A549 treated with dexamethasone at 1 μM for 4 hours (cell line): Measurements from ENCODE around the gene TFPI2. TPM values are rescaled to one million over a fixed set of nuclear protein-coding genes. Genes with fewer than 3 reads are reported as not detected.

Source experiments
- total RNA-seq: library from RNA; stranded (reverse); fragments of 200-300 nt; extraction: Qiagen RNA extraction; gene quantifications from 5 replicates; pipeline ENCODE4 v1.2.3, GENCODE V29; 2022

Gene TFPI2, protein sequence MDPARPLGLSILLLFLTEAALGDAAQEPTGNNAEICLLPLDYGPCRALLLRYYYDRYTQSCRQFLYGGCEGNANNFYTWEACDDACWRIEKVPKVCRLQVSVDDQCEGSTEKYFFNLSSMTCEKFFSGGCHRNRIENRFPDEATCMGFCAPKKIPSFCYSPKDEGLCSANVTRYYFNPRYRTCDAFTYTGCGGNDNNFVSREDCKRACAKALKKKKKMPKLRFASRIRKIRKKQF
- total RNA-seq, result 220 to 251 TPM (median 238 TPM) in 5 replicates

DNA sequence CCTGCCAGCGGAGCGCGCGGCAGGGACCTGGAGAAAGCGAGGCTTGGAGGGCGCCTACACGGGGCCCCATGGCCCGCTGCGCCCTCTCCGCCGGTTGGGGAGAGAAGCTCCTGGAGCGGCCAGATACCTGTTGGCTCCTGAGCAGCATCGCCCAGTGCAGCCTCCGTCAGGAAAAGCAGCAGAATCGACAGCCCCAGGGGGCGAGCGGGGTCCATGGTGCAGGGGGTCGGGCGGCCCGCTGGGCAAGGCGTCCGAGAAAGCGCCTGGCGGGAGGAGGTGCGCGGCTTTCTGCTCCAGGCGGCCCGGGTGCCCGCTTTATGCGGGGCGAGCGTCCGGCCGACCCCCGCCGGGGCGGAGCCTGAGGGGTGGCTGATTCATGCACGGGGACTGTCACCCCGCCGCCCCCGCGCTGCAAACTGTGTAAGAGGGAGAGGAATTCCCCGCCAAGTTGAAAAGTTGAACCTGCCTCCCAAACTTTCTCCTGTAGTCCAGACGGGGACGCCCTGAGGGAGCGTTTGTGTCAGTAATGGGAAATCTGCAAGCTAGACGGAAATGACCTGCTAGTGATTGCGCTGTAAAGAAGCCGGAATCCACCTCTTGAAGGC is at the start of gene TFPI2:
Gene TFPI2 (minus strand): TSS at position 290 of the 605 bp plus-strand sequence. CDS start 75 bp downstream, at position 215.

DNA sequence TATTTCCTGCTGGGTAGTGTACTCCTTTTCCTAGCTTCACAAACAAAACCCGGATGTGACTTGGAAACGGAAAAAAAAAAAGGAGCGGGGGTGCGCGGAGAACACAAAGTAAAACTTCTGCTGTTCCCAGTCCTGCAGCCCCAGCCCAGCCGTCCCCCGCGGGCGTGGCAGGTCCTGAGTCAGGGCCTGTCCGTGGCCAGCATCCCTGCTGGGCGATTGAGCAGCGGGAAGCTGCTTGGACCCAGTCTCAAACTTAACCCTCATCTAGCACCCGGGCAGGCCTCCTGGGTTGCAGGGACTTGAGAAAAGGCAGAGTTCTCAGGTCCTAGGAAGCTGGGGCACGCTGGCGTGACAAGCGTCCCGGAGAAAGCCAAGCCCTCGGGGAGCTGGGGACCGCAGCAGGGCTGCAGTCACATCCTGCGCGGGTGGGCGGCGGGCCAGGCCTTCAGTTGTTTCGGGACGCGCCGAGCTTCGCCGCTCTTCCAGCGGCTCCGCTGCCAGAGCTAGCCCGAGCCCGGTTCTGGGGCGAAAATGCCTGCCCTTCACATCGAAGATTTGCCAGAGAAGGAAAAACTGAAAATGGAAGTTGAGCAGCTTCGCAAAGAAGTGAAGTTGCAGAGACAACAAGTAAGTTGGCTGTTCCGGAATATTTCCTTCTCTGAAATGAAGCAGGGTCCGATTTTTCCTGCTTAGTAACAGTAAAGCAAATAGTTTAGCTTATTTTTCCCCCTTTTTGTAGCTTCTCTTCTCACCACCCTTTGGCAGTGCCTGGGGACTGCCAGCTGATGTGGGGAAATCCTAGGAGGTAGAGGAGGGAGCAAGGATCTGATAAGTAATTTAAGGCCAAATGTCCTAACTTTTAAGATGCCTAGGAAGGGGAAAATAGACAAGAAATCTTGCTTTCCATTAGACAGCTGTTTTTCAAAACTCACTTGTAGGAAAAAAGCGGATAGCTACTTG is 31.3 kb upstream of the TFPI2 start, which contains the start of gene GNG11:
Gene GNG11 (plus strand): TSS at position 129 of the 960 bp plus-strand sequence. CDS start 403 bp downstream, at position 532.

DNA sequence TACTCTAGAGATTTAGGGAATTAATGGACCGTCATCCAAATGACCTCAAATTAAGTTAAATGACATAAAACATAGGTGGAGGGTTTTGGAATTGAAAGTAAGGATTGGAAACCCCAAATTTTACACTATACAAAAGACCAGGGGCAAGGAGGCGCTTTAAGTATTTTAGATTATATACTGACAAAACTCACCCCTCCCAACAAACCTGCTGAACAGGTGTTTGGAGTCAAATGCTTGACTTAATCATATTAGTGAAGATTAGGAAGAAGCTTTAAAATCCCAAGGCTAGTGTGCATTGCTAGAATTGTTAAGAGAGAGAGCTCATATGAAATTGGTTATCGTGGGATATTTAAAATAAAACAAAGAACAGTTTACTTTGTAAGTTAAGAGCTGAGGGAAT is 15.7 kb upstream of the TFPI2 start, which contains the start of gene GNGT1:
Gene GNGT1 (plus strand): TSS at position 301 of the 400 bp plus-strand sequence. CDS start 180 bp downstream, outside the sequence.

Other genes with a start within 250 kb of the TFPI2 start
- gene GNGT1, start 15.8 kb upstream of the TFPI2 start, total RNA-seq, result not detected in 5 replicates
- 30.2 to 35.2 TPM (median 32.2 TPM) in 5 replicates for gene GNG11, start 31.0 kb upstream of the TFPI2 start, total RNA-seq
- 20.0 to 24.0 TPM (median 21.5 TPM) in 5 replicates for gene BET1, start 113.6 kb upstream of the TFPI2 start, total RNA-seq